ENCODE results near the gene PHF19. TPM values are rescaled to one million over a fixed set of nuclear protein-coding genes. Genes with fewer than 3 reads are reported as not detected.

Gene PHF19
- total and polyA plus RNA-seq, 2 experiments from 2014 or later, result 17.1 to 28.2 TPM

GRCh38 chr9:120910643-120911042 is 33.7 kb upstream of the PHF19 start:
- no peak overlapping the region for H3K4me2 ChIP-seq (ENCODE audit: unreplicated experiment)
- H3K27me3 ChIP-seq (replicated peaks; ENCODE audit: insufficient read depth), result no peaks in the 10 kb centered on the region
- WGBS, 2 experiments (ENCODE audit: low coverage in 1 of 2, low lambda C conversion rate in 2 of 2, missing lambda C conversion rate in 2 of 2), result 94 to 95% methylated on average over 3 of the region's 3 CpGs
- H3K9me3 ChIP-seq (ENCODE audit: low read depth), result no peaks in the 10 kb centered on the region
- no peak overlapping the region for H3K27ac ChIP-seq
- no peak overlapping the region for H2AFZ ChIP-seq
- TF ChIP-seq EZH2 (IDR thresholded peaks at IDR 0.05; ENCODE audit: insufficient read depth, poor library complexity, severe bottlenecking) (no peak), EZH2phosphoT487 (IDR thresholded peaks at IDR 0.05; ENCODE audit: insufficient read depth, low read depth) (no peak)
- DNase-seq, result no peak
- no peaks in the 10 kb centered on the region for H3K36me3 ChIP-seq (ENCODE audit: low read depth)
- H3K9me2 ChIP-seq (ENCODE audit: insufficient read depth), result no peaks in the 10 kb centered on the region
- in situ Hi-C loops (cut with MboI), result no loop called here
- H4K20me1 ChIP-seq (ENCODE audit: insufficient read depth), result no peaks in the 10 kb centered on the region
- no peaks in the 10 kb centered on the region for H3K4me1 ChIP-seq (ENCODE audit: insufficient read depth)
- H3K9ac ChIP-seq, result no peak overlapping the region
- no peaks in the 10 kb centered on the region for H3K79me2 ChIP-seq (ENCODE audit: insufficient read depth)
- no peak overlapping the region for H3K4me3 ChIP-seq
- no peaks in the 10 kb centered on the region for H3F3A ChIP-seq (ENCODE audit: insufficient read depth)

GRCh38 chr9:120909904-120910303 is 32.9 kb upstream of the PHF19 start:
- Histone ChIP-seq H3K27ac (no peak overlapping the region), H3K36me3 (ENCODE audit: low read depth) (no peaks in the 10 kb centered on the region), H3K4me2 (ENCODE audit: unreplicated experiment) (no peak overlapping the region), H3F3A (ENCODE audit: insufficient read depth) (no peaks in the 10 kb centered on the region), H3K27me3 (replicated peaks; ENCODE audit: insufficient read depth) (no peaks in the 10 kb centered on the region), H3K4me1 (ENCODE audit: insufficient read depth) (no peaks in the 10 kb centered on the region), H3K4me3 (no peak overlapping the region), H3K9me2 (ENCODE audit: insufficient read depth) (no peaks in the 10 kb centered on the region), H3K9ac (no peak overlapping the region), H4K20me1 (ENCODE audit: insufficient read depth) (no peaks in the 10 kb centered on the region), H3K9me3 (ENCODE audit: low read depth) (no peaks in the 10 kb centered on the region), H2AFZ (no peak overlapping the region), H3K79me2 (ENCODE audit: insufficient read depth) (no peaks in the 10 kb centered on the region)
- DNase-seq, result no peak
- in situ Hi-C loops (cut with MboI), result no loop called here
- WGBS, 2 experiments (ENCODE audit: low coverage in 1 of 2, low lambda C conversion rate in 2 of 2, missing lambda C conversion rate in 2 of 2), result 67 to 75% methylated on average over 5 of the region's 5 CpGs
- no peak for TF ChIP-seq EZH2 (IDR thresholded peaks at IDR 0.05; ENCODE audit: insufficient read depth, poor library complexity, severe bottlenecking)
- TF ChIP-seq EZH2phosphoT487 (IDR thresholded peaks at IDR 0.05; ENCODE audit: insufficient read depth, low read depth), result no peak

- TF ChIP-seq EZH2 (IDR thresholded peaks at IDR 0.05; ENCODE audit: insufficient read depth, poor library complexity, severe bottlenecking), result no peak
- TF ChIP-seq EZH2phosphoT487 (IDR thresholded peaks at IDR 0.05; ENCODE audit: insufficient read depth, low read depth), result no peak
- H3K79me2 ChIP-seq (ENCODE audit: insufficient read depth), result no peaks in the 10 kb centered on the region
- no peak for DNase-seq
- H4K20me1 ChIP-seq (ENCODE audit: insufficient read depth), result no peaks in the 10 kb centered on the region
- H3K4me2 ChIP-seq (ENCODE audit: unreplicated experiment), result no peak overlapping the region
- H3K4me3 ChIP-seq, result no peak overlapping the region
- no peaks in the 10 kb centered on the region for H3K9me3 ChIP-seq (ENCODE audit: low read depth)
- H3K36me3 ChIP-seq (ENCODE audit: low read depth), result no peaks in the 10 kb centered on the region
- H3K4me1 ChIP-seq (ENCODE audit: insufficient read depth), result no peaks in the 10 kb centered on the region
- no peaks in the 10 kb centered on the region; the same call in 1 of the 2 replicates for H3K27me3 ChIP-seq (replicated peaks; ENCODE audit: insufficient read depth)
- WGBS, 2 experiments (ENCODE audit: low coverage in 1 of 2, low lambda C conversion rate in 2 of 2, missing lambda C conversion rate in 2 of 2), result 88 to 90% methylated on average over 11 of the region's 11 CpGs
- in situ Hi-C loops (cut with MboI), result no loop called here
- H3K9ac ChIP-seq, result no peak overlapping the region
- no peaks in the 10 kb centered on the region for H3K9me2 ChIP-seq (ENCODE audit: insufficient read depth)
- H3F3A ChIP-seq (ENCODE audit: insufficient read depth), result no peaks in the 10 kb centered on the region
- no peak overlapping the region for H3K27ac ChIP-seq
- no peak overlapping the region for H2AFZ ChIP-seq
Observed at GRCh38 chr9:120905315-120906164, 28.6 kb upstream of the PHF19 start.

- in situ Hi-C loops (cut with MboI), result no loop called here
- no peaks in the 10 kb centered on the region for H3K9me3 ChIP-seq (ENCODE audit: low read depth)
- H3K4me2 ChIP-seq (ENCODE audit: unreplicated experiment), result no peak overlapping the region
- H3K4me1 ChIP-seq (ENCODE audit: insufficient read depth), result no peaks in the 10 kb centered on the region
- H3K27ac ChIP-seq, result no peak overlapping the region
- DNase-seq, result no peak
- H4K20me1 ChIP-seq (ENCODE audit: insufficient read depth), result no peaks in the 10 kb centered on the region
- no peaks in the 10 kb centered on the region for H3K9me2 ChIP-seq (ENCODE audit: insufficient read depth)
- no peaks in the 10 kb centered on the region for H3K36me3 ChIP-seq (ENCODE audit: low read depth)
- WGBS, 2 experiments (ENCODE audit: low coverage in 1 of 2, low lambda C conversion rate in 2 of 2, missing lambda C conversion rate in 2 of 2), result 88 to 94% methylated on average over 11 of the region's 11 CpGs
- H3K27me3 ChIP-seq (replicated peaks; ENCODE audit: insufficient read depth), result no peaks in the 10 kb centered on the region; the same call in 1 of the 2 replicates
- no peak for TF ChIP-seq EZH2 (IDR thresholded peaks at IDR 0.05; ENCODE audit: insufficient read depth, poor library complexity, severe bottlenecking)
- no peak for TF ChIP-seq EZH2phosphoT487 (IDR thresholded peaks at IDR 0.05; ENCODE audit: insufficient read depth, low read depth)
- H2AFZ ChIP-seq, result no peak overlapping the region
- H3K9ac ChIP-seq, result no peak overlapping the region
- no peak overlapping the region for H3K4me3 ChIP-seq
- no peaks in the 10 kb centered on the region for H3K79me2 ChIP-seq (ENCODE audit: insufficient read depth)
- H3F3A ChIP-seq (ENCODE audit: insufficient read depth), result no peaks in the 10 kb centered on the region
Observed at GRCh38 chr9:120904978-120905301, 28.0 kb upstream of the PHF19 start.

Measured in GM23248 (cell line).